GM12872 (cell line): ENCODE data around the gene KSR2.

ENCODE experiments used
- TF ChIP-seq, protein P1 (sequence below): IDR thresholded peaks from 3 replicates; pipeline ENCODE4 v1.5.1; 2011; ENCODE audit warnings: low read depth, mild to moderate bottlenecking, low read length, moderate library complexity; ENCODE audit not compliant: insufficient read depth

The KSR2 gene

GRCh38 chr12:117889098-117889497, 79.7 kb downstream of the KSR2 start:
- TF ChIP-seq, protein P1, sequence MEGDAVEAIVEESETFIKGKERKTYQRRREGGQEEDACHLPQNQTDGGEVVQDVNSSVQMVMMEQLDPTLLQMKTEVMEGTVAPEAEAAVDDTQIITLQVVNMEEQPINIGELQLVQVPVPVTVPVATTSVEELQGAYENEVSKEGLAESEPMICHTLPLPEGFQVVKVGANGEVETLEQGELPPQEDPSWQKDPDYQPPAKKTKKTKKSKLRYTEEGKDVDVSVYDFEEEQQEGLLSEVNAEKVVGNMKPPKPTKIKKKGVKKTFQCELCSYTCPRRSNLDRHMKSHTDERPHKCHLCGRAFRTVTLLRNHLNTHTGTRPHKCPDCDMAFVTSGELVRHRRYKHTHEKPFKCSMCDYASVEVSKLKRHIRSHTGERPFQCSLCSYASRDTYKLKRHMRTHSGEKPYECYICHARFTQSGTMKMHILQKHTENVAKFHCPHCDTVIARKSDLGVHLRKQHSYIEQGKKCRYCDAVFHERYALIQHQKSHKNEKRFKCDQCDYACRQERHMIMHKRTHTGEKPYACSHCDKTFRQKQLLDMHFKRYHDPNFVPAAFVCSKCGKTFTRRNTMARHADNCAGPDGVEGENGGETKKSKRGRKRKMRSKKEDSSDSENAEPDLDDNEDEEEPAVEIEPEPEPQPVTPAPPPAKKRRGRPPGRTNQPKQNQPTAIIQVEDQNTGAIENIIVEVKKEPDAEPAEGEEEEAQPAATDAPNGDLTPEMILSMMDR: no peak

DNA sequence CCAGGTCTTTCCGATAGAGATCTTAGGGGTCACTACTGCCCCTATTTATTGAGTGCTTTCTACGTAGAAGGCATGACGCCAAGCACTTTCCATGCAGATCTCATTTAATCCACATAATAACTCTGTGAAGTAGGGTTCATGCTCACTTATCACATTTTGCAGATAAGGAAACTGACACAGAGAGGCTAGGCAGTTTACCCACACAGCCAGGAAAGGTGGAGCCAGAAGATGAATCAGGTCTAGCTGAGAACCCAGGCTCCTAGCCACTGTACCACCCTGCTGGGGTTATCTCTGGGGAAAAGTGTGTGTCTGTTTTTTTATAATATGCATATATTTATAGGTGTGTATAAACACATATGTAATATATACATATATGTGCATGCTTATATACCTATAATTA, 83.6 kb downstream of the KSR2 start:
- TF ChIP-seq, protein P1: no peak

DNA sequence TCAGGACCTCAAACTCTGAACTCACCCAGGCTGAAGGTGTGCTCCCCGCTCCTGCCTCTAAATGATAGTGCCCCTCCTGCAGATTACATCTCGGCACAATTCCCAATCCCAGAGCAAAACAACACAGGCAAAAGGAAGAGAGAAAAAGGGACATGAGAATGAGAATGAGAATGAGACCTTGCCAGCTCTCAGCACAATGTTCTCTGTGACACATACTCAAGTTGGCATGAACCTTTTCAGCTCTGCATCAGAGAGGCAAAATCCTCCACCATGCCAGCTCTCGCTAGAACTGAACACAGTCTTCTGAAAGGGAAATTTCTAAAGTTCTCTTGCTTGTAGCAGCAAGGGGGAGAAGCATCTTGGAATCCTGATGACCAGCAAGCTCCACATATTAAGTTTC, 84.6 kb downstream of the KSR2 start:
- TF ChIP-seq, protein P1: no peak

- TF ChIP-seq, protein P1: no peak
These were observed 86.1 kb downstream of the KSR2 start for GRCh38 chr12:117882603-117883184.

DNA sequence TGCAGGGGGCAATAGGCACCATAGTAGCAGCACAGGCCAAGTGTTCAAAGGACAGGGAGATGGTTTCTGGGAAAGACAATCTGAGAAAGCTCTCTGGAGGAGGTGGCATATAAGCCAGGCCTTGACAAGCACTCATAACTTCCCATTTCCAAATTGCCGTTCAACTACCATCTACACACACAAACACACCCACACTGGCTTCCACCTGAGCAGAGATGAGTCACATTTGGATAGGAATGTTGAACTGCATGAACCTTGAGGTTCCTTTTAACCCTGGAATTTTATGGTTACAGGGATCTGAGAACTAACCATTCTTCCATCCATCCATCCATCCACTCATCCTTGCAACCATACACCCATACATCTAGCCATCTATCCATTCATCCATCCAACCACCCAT, 86.6 kb downstream of the KSR2 start:
- TF ChIP-seq, protein P1: no peak

GRCh38 chr12:117881517-117881916, 87.3 kb downstream of the KSR2 start:
- TF ChIP-seq, protein P1: no peak

DNA sequence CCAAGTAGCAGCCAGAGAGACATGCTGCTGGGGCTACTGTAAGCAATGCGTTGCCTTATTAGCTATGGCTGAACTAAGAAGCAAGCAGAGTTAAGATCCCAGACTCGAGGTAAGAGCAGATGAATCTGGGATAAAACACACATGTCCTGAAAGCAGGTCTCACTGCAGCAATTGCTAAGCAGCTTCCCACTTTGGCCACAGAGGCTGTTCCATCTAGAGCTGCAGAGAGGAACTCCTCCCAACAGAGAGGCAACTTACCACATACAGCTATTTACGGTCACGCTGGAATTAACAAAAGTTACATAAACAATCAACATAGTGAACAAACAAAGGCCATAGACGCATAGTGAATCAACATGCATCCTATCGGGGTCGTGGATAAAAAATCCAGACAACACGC, 90.2 kb downstream of the KSR2 start:
- TF ChIP-seq, protein P1: no peak
